ENCODE results near the gene ADCY4.

Gene ADCY4

DNA sequence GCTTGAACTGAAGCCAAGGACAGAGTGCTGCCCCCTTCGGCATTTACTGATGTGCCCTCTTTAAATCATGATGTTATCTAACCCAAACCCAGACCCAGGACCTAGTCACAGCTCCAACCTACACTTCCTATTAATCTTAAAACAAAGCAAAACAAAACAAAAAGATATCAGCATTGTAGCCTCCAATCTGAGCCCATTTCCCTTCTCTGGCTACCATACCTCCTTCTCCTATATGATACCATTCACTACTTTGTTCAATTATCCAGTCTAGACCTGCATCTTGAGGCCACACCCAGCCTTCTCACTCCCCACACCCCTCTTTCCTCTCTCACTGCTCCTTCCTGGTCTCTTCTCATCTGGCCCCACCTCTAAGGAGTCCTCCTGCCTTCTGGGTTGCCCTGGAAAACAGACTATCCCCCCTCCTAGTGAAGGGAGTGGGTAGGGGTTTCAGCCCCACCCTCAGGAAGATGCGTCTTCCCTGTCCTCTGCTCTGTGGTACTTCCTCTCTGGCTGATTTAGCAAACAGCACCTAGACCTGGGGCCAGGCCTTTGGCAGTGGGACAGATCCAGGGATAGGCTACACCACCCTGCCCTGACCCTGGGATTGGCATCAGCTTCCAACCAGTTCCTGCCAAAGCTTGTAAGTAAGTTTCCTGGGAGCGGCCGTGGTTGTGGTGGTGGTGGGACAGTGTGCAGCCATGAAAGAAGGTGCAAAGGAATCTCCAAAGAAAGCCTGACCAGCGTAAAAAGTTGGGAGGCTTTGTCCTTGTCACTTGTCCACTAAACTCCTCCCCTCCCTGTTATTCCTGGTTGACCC is 20.3 kb downstream of the ADCY4 start:
- no peak for TF ChIP-seq ZFX (IDR thresholded peaks at IDR 0.05; ENCODE audit: borderline replicate concordance)
- TF ChIP-seq, protein P1, sequence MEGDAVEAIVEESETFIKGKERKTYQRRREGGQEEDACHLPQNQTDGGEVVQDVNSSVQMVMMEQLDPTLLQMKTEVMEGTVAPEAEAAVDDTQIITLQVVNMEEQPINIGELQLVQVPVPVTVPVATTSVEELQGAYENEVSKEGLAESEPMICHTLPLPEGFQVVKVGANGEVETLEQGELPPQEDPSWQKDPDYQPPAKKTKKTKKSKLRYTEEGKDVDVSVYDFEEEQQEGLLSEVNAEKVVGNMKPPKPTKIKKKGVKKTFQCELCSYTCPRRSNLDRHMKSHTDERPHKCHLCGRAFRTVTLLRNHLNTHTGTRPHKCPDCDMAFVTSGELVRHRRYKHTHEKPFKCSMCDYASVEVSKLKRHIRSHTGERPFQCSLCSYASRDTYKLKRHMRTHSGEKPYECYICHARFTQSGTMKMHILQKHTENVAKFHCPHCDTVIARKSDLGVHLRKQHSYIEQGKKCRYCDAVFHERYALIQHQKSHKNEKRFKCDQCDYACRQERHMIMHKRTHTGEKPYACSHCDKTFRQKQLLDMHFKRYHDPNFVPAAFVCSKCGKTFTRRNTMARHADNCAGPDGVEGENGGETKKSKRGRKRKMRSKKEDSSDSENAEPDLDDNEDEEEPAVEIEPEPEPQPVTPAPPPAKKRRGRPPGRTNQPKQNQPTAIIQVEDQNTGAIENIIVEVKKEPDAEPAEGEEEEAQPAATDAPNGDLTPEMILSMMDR (IDR thresholded peaks at IDR 0.05): no peak
- no peak overlapping the region for H3K27ac ChIP-seq

DNA sequence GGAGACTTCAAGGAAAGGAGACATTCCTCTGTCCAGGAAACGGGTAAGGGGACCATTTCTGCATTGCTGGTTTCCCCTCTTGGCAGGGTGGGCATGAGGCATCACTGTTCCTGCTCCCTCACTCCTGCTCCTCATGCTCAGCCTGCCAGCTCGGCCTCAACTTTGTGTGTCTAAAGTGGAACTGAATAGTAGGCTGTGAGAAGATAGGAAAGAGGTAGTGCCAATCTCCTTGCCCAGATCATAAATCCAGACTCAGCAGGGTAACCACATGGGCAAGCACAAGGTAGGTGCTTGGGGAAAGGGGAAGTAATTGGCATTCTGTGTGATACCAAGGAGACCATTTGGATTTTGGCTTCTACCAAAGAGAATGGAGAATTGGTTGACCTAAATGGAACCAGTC is 21.0 kb downstream of the ADCY4 start:
- H3K27ac ChIP-seq: no peak overlapping the region
- TF ChIP-seq, protein P1 (IDR thresholded peaks at IDR 0.05): no peak
- no peak for TF ChIP-seq ZFX (IDR thresholded peaks at IDR 0.05; ENCODE audit: borderline replicate concordance)

DNA sequence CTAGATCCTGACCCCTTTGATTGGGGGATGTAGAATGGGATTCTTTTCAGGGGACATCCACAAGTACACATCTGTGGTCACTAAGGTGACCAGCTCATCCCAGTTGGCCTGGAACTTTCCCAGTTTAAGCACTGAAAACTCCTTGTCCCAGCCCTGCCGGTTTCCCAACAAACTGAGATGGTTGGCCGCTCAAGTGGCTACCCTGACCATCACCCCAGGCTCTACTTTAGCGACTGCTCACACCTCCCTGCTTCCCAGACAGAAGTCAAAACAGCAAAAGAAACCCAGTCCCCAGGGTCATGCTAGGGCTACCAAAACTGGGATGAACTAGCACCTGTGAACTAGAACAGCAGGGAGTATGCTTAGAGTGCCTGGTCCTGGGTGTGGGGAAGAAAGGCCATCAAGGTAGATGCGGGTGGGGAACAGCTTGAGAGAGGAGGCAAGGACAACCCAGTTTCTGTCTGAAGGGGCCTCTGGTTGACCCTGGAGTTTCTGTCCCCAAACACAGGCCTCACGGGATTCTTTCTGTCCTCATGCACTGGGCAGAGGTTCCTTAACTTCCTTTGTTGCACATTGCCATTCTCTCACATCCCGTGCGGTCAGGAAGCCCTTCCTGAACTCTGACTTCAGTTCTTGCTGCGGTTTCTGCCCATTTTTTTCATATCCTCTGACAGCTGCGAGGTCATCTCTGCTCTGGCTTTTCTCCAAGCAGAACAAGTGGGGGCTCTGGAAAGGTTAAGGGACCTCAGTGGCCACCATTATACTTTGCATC is 21.9 kb downstream of the ADCY4 start:
- H3K27ac ChIP-seq: no peak overlapping the region

DNA sequence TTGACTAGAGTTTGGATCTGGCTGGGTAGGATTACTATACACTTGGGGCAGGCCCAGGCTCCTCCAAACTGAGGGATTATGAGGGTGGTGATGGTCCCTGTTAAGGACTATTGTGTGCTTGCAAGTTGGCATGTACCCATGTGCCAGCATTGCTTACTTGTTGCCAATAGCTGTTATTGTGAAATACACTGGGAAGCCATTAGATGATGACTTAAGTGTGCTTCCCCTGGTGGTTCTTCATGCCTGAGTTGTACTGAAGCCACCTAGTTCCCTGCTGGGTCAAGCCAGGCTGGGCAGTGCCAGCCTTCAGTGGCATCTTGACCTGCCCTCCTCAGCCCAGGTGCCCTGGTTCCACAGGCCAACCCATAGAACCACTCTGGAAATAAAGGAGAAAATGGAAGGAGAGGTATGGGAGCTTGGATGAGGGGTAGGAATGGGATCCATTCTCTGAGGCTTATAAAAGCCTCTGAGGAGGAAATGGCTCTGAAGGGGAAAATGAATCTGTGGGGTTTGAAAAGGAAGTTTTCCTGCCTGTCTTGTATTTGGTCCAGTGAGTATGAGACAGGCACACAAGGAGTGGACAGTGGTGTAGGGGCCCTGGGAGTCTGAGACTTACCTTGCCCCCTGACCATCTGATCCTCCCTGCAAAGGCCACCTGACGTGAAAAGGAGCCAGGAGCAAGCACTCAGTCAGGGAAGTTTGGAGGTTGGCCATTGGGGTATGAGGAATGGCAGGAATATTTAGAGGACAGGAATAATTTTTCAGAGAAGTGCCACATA is 22.8 kb downstream of the ADCY4 start:
- H3K27ac ChIP-seq: no peak overlapping the region
- TF ChIP-seq, protein P1 (IDR thresholded peaks at IDR 0.05): no peak
- TF ChIP-seq ZFX (IDR thresholded peaks at IDR 0.05; ENCODE audit: borderline replicate concordance): no peak

More for the DNA sequence above, 21.9 kb downstream of the ADCY4 start:
- no peak for TF ChIP-seq ZFX (IDR thresholded peaks at IDR 0.05; ENCODE audit: borderline replicate concordance)
- TF ChIP-seq, protein P1 (IDR thresholded peaks at IDR 0.05): no peak

DNA sequence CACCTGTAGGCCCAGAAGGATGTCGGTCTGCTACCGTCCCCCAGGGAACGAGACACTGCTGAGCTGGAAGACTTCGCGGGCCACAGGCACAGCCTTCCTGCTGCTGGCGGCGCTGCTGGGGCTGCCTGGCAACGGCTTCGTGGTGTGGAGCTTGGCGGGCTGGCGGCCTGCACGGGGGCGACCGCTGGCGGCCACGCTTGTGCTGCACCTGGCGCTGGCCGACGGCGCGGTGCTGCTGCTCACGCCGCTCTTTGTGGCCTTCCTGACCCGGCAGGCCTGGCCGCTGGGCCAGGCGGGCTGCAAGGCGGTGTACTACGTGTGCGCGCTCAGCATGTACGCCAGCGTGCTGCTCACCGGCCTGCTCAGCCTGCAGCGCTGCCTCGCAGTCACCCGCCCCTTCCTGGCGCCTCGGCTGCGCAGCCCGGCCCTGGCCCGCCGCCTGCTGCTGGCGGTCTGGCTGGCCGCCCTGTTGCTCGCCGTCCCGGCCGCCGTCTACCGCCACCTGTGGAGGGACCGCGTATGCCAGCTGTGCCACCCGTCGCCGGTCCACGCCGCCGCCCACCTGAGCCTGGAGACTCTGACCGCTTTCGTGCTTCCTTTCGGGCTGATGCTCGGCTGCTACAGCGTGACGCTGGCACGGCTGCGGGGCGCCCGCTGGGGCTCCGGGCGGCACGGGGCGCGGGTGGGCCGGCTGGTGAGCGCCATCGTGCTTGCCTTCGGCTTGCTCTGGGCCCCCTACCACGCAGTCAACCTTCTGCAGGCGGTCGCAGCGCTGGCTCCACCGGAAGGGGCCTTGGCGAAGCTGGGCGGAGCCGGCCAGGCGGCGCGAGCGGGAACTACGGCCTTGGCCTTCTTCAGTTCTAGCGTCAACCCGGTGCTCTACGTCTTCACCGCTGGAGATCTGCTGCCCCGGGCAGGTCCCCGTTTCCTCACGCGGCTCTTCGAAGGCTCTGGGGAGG is 23.9 kb downstream of the ADCY4 start, which contains the start of gene LTB4R:
Gene LTB4R (plus strand): TSS at position 857 of the 959 bp plus-strand sequence. CDS start 4,150 bp downstream, outside the sequence.
- H3K27ac ChIP-seq: peak within 1 kb of the TSS; percentile 82
- TF ChIP-seq, protein P1 (IDR thresholded peaks at IDR 0.05): peak; percentile 81
- TF ChIP-seq ZFX (IDR thresholded peaks at IDR 0.05; ENCODE audit: borderline replicate concordance): no peak

DNA sequence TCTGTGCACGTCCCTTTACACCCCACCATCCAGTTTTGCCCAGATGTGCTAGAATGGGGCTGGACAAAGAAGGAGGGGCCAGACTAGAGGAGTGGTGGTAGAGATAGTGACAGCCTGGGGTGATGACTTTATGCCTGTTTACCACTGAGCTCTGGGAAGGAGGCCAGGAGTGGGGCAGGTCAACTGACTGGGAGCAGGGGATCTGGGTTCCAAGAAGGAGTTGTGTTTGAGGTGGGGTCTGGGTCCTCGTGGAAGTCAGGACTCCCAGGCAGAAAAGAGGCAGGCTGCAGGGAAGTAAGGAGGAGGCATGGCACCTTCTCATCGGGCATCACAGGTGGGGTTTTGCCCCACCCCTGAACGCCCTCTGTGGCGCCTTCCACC is 24.6 kb downstream of the ADCY4 start:
- H3K27ac ChIP-seq: peak overlapping the region; percentile 82
- TF ChIP-seq, protein P1 (IDR thresholded peaks at IDR 0.05): no peak
- no peak for TF ChIP-seq ZFX (IDR thresholded peaks at IDR 0.05; ENCODE audit: borderline replicate concordance)
